HG03520 (cell line): ENCODE results near the gene LSM7.

ENCODE experiments used
- ATAC-seq: cut with Tn5 transposase; IDR thresholded peaks from one replicate; pipeline ENCODE4 v1.9.1; 2021; ENCODE audit warnings: mild to moderate bottlenecking, moderate library complexity; ENCODE audit not compliant: unreplicated experiment

LSM7 gene

DNA sequence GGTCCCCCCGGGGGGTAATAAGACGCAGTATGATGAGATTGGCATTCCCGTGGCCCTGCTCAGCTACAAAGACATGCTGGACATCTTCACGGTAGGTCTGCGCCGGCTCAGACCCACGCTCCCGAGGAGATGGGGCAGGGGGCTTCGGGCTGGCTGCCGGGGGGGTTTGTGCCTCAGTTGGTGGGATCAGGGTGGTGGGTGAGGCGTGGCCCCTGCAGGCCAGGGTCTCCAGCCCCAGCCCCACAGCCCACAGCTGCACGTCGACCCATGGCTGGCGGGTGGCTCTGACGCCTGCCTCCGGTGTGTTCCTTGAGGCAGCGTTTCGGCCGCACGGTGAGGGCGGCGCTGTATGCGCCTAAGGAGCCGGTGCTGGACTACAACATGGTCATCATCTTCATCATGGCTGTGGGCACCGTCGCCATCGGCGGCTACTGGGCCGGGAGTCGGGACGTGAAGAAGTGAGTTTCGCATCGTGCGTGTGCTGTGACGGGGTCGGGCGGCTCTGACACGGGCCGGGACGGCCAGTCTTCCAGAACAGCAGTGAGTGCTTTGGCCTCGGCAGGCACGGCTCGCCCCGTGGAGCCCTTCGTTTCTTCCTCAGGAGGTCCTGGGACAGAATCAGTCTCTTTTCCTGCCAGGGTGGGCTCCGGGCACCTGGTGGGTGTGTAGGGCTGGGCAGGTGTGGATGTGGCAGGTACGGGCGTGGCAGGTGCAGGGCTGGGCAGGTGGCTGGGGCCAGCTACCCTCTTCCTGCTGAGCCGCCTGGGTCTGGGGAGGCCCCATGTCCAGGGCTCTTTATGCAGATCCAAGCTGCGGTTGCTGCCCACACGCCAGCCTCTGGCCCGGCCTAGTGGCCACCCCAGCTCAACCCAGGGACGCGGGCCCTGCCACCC lies 10.6 kb upstream of the LSM7 start:
- ATAC-seq = no peak

DNA sequence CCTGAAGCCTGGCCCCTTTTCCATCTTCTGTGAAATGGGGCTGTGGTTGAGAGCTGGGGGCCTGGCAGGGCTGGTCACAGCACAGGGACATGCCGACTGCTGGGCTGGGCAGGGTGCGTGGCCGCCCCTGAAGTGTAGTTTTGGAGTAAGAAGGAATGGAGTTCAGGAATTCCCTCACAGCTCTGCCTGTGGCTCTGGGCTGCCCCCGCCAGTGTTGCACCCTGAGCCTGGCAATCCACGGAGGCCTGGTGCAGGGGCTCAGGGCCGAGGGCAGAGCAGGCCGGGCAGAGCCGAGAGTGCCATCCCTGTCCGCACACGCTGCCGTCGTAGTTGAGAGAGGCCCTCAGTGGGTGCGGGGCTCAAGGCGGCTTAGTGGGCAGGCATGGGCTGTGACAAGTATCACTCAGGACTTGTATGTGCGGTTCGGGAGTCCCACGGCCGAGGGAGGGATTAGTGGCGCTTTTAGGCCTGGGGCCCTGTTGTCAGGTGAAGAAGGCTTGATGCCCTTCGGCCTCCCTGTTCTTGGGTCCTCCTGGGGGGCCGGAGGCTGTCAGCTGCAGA lies 9.7 kb upstream of the LSM7 start:
- no peak for ATAC-seq

DNA sequence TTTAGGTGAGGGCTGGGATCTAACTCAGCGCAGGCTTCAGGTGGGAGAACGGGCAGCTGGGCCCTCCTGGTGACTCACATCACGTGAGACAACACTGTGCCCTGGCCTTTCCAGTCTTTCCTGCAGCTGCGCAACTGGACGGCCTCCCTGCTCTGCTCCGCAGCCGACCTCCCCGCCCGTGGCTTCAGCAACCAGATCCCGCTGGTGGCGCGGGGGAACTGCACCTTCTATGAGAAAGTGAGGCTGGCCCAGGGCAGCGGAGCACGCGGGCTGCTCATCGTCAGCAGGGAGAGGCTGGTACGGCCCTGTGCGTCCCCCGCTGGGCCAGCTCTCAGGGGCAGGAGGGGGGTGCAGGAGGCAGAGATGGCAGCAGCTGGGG lies 8.9 kb upstream of the LSM7 start:
- ATAC-seq = no peak

DNA sequence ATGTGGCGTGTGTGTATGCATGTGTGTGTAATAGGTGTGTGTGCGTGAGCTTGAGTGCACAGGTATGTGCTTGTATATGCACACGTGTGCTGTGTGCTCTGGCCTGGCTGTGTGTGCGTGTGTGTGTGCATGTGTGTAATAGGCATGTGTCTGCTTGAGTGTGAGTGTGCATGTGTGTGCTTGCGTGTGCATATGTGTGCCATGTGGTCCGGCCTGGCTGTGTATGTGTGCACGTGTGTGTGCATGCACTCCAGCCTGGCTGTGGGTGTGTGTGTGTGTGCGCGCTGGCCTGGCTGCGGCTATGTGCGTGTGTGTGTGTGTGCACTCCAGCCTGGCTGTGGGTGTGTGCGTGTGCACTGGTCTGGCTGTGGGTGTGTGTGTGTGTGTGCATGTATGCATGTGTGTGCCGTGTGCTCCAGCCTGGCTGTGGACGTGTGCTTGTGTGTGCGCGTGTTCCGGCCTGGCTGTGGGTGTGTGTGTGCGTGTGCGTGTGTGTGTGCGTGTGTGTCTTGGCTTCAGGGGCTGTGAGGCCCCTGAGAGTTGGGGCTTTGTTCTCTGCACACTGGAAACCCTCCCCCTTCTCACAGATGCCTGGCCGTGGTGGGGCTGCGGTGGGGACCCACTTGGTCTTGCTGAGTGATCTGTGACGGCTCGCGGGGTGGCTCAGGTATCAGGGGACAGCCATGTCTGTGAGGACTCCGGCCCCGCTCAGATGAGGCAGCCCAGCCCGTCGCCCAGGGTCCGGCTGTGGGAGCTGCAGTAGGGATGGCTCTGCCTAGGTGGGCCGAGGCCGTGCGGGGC lies 8.3 kb upstream of the LSM7 start:
- no peak for ATAC-seq

DNA sequence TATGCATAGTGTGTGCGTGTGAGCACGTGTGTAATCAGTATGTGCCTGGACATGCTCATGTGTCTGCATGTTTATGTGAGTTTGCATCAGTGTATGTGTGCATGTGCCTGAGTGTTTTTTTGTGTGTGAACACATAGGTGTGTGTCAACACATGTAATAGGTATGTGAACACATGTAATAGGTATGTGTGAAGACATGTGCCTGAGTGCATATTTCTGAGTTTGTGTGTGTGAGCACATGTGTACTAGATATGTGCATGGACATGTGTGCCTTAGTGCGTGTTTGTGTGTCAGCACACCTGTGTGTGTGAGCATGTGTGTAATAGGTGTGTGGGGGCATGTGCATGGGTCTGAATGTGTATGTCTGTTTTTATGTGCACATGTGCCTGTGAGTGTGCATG lies 7.5 kb upstream of the LSM7 start:
- no peak for ATAC-seq

DNA sequence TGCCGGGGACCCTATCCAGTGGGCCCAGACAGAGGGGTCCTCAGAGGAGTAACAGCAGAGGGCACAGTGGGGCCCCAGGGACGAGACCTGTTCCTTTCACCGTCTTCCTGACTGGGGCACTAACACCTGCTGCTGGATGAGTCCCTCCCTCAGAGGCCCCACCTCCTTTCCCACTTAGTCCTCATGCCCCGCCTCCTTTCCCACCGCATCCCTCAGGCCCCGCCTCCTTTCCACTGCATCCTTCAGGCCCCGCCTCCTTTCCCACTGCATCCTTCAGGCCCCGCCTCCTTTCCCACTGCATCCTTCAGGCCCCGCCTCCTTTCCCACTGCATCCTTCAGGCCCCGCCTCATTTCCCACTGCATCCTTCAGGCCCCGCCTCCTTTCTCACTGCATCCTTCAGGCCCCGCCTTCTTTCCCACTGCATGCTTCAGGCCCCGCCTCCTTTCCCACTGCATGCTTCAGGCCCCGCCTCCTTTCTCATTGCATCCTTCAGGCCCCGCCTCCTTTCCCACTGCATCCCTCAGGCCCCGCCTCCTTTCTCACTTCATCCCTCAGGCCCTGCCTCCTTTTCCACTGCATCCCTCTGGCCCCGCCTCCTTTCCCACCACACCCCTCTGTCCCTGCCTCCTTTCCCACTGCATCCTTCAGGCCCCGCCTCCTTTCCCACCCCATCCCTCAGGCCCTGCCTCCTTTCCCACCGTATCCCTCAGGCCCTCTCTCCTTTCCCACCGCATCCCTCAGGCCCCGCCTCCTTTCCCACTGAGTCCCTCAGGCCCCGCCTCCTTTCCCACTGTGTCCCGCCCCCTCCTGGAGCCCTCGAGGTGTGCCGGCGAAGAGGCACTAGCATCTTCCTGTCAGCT lies 6.8 kb upstream of the LSM7 start:
- no peak for ATAC-seq

DNA sequence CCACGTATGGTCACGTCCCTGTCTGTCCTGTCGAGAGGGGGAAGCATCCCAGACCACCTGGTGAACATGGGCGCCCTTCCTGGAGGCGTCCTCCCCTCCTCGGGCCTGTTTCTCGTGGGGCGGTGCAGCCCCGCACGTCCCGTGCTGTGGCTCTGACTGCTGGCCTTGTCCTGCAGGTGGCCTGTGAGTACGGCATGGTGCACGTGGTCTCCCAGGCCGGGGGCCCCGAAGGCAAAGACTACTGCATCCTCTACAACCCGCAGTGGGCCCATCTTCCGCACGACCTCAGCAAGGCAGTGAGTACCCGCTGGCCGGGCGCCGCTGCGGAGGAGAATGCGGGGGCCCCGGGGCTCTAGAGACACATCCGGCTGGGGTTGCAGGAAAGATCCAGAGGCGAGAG lies 6.0 kb upstream of the LSM7 start:
- no peak for ATAC-seq

DNA sequence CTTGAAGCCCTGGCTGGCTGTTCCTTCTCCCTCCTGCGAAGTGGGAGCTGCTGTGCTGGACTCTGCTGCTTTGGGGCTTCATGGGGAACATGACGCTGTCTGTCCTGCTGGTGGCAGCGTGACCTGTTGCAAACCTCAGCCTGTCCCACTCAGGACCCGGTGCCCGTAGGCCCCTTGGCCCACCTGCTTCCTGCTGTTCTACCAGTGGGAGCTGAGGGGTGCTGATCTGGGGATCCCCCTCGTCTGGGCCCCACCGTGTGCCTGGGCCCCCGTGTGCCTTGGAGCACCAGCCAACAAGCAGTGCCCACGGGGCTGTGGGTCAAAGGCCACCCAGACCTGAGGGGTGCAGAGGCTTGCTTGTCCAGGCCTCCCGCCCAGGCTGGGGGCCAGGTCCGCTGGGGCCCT lies 5.4 kb upstream of the LSM7 start:
- ATAC-seq = no peak

DNA sequence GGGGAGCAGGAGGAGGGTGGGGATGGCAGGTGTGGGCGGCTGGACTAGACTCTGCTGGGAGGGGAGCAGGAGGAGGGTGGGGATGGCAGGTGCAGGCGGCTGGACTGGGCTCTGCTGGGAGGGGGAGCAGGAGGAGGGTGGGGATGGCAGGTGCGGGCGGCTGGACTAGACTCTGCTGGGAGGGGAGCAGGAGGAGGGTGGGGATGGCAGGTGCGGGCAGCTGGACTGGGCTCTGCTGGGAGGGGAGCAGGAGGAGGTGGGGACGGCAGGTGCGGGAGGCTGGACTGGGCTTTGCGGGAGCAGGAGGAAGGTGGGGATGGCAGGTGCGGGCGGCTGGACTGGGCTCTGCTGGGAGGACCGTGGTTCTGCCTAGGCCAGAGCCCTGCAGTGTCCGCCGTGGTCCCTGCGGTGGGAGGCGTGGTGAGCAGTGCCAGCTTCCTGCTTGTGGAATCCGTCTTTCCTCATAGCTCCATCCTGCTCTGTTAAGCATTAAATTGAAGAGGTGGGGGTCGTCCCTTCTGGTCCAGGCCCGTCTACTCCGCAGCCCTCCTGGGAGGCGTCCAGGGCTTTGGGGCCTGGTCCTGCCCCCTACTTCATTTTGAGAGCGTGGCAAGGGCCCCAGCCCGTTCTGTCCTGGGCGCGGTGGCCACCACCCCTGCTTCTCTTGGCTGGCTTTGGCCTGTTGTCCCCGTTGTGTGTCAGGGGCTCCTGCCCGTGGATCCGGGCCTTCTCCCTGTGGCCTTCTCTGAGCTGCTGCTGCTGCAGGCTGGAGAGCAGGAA lies 4.8 kb upstream of the LSM7 start:
- no peak for ATAC-seq

DNA sequence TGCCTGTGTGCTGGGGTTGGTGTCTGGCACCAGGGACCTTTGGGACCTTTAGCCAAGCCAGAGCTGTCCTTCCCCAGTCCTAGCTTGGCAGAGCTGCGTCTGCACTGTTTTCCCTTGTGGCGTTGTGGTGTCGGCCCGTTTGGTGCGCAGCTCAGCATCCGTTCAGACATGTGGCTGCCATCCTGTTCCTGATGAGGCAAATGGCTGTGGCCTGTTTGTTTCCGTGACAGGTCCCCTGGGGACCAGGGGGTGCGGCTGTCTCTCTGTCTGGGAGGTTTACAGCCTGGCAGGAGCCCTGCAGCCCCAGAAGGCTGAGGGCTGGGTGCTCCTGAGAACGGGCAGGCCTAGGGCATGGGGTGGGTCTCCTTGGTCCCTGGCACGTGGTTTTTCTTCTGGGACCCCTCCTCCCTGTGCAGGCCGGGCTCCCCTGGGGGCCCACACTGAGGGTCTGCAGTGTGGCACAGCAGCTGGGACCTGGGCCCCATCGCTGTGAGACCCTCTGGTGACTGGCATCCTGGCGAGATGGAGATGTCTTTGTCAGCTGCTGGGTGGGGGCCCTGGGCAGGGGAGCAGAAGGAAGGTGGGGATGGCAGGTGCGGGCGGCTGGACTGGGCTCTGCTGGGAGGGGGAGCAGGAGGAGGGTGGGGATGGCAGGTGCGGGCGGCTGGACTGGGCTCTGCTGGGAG lies 4.1 kb upstream of the LSM7 start:
- no peak for ATAC-seq

DNA sequence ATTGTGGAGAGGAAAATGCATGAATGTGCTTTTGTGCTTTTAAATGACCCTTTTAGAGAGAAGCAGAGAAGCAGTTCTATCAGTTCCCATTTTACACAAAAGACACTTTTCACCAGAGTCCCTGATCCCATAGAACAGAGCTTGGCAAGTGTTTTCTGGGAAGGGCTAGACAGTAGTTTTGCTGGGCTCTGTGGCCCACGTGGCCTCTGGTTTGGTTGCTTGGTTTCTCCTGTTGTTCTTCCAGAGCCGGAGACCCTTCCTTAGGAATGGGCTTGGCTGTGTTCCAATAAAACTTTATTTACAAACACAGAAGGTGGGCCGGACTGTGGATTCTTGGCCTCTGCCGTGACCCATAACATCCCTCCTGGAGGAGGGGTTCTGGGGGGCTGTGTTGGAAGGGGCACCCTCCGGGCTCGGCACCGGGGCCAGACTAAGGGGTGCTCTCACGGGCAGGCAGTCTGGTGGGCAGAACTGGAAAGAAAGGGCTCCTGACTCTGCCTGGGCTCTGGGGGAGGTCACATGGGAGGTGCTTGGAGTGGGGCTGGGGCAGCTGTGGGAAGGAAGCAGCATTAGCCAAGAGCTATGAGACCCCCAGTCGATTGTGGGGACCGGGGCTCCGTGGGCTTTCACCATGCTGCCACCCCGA lies 3.3 kb upstream of the LSM7 start:
- no peak for ATAC-seq

DNA sequence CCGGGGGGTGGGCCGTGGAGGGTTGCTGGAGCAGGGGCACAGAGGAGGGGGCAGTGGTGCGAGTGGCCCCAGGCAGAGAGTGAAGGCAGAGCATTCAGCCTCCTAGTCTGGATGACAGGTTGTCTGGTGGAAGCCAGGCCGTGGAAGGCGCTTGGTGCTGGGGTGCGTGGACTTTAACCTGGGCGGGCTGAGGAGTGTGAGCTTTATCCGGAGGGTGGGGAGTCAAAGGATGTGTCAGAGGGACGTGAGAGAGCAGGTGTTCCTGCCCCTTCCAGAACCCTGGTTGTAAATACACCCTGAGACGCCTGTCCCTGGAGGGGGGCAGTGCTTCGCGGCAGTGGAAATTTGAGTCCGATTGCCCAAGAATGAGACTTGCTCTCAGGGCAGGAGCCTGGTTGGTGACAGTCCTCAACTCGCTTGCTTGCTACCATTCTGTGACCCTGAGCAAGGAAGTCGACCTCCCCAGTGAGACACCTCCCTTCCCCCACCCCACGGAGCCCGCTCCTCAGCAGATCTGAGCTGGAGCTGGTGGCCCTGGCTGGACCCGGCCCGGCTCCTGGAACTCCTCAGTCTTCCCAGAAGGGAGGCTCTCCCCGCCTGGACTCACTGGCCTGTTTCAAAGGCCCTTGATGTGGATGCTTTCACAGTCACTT lies 2.4 kb upstream of the LSM7 start:
- ATAC-seq = no peak

DNA sequence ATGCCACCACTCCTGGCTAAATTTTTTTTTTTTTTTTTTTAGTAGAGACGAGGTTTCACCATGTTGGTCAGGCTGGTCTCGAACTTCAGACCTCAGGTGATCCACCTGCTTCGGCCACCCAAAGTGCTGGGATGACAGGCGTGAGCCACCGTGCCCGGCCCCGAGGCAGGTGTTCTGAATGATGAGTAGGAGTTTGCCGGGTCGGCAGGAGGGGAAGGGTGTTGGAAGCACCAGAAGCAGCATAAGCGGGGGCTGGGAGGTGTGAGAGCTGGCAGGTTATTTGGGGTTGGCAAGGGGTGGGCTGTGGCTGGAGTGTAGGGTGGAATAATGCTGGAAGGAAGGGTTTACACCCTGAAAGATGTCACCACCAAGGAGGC lies 1.9 kb upstream of the LSM7 start:
- no peak for ATAC-seq

DNA sequence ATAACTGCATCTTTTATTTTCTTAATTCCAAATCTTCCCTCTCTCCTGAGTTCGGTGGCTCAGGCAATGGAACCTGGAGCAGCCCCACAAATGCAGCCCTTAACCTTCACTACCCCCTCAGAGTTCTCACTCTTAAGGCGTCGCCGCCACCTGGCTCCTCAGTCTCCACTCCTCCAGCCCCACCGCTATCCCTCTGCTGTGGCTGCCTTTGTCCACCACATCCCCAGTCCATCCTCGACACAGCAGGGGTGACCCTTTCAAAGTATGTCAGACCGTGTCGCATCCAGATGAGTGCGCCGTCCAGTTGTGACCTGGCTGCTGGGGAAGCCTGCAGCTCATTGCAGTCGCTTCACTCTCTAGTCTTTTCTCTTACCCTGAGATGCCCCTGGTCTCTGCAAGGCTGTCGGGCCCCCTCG lies 1.1 kb upstream of the LSM7 start:
- ATAC-seq = no peak

DNA sequence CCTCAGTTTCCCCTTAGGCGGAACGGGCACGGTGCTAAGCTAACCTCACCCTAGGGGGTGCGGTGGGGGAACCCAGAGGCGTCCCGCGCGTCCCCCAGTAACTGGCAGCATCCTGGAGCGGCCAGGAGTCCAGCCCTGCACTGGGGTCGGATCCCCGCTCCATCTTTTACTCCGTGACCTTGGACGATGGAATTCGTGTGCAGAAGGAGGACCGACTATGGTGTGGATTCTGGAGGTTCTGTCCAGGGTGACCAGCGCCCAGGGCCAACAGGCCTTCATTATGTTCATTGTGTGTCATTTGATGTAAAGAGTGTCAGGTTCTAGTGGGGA lies 728 bp upstream of the LSM7 start:
- ATAC-seq = no peak

DNA sequence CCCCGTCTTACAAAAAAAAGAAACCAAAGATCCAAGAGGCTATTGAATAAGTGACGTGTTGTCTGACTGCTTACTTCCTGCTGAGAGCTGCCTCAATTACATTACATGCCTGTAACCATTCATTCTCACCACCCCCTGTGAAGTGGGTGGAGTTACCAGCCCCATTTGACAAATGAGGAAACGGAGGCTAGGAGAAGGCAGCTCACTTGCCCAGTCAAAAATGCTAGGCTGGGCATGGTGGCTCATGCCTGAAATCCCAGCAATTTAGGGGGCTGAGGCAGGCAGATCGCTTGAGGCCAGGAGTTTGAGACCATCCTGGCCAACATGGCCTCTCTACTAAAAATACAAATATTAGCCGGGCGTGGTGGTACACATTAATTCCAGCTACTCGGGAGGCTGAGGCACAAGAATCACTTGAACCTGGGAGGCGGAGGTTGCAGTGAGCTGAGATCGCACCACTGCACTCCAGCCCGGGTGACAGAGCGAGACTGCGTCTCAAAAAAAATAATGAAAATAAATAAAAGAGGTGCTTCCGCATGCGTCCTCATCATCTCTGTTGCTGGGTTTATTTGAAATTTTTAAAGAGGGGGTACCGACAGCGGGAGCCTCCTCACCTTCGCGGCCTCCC lies 499 bp downstream of the LSM7 start:
- ATAC-seq = no peak

DNA sequence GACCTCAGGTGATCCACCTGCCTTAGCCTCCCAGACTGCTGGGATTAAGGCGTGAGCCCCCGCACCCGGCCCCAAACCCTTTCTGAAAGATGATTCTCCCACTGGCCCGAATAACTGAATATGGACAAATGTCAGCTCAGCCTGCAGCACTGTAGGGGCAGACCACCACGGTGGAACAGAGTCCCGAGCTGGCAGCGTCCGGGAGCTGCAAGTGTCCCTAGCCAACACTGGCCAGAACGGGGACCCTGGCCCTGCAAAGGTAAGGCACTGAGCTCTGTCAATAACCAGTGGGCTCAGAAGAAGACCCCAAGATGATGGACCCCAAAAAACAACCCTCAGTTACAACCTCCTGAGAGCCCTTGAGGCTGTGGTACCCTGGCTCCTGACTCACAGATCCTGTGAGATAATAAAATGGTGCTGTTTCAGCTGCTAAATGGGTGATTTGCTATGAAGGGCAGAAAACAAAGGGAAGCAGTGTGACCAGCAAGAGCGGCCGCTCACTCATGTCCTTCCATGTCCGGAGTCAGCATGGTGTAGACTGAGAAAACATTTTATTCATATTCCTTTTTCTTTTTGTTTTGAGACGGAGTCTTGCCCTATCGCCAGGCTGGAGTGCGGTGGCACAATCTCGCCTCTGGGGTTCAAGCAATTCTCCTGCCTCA lies 1.6 kb downstream of the LSM7 start:
- ATAC-seq = no peak
